DND-41 (cell line): ENCODE data around the gene SUN5.
"Not testable (repeated sequence)": the region's sequence is repeated elsewhere in the genome, so short reads cannot be mapped to it uniquely, and the experiment has no call there.

ENCODE experiments used
- CTCF ChIP-seq: IDR thresholded peaks from 2 replicates; pipeline ENCODE4 v1.5.1; 2012; ENCODE audit warnings: borderline replicate concordance, low read length, moderate library complexity, mild to moderate bottlenecking; ENCODE audit not compliant: poor library complexity, severe bottlenecking; ENCODE audit errors: extremely low read depth
- EZH2 ChIP-seq: IDR thresholded peaks from 3 replicates; pipeline ENCODE4 v1.6.1; 2012; ENCODE audit warnings: borderline replicate concordance, low read depth, mild to moderate bottlenecking, moderate library complexity, low read length, inconsistent platforms; ENCODE audit not compliant: severe bottlenecking

GRCh38 chr20:32962646-32963045 is 41.6 kb downstream of the SUN5 start:
- not testable (repeated sequence) for TF ChIP-seq CTCF, EZH2
